Left lung (tissue), 10 donors: ENCODE data around the gene RARB. TPM values are rescaled to one million over a fixed set of nuclear protein-coding genes. Genes with fewer than 3 reads are reported as not detected.

Experiments used
- ATAC-seq: fragments of 200-7000 bp; cut with Tn5 transposase; one replicate; pipeline ENCODE4 v1.9.1; 2020; ENCODE audit warnings: moderate library complexity
- DNase-seq, 4 donors: peaks; one replicate each; pipeline ENCODE4 v3.0.0-alpha.2; 2013 to 2020
- H3K27ac ChIP-seq, 2 donors: fragments of 200-600 bp; sonication (generic) in 1 of 2; one replicate each; pipeline versions ENCODE4 v1.5.0 to v1.8.0; 2020 to 2021
- H3K27me3 ChIP-seq, 2 donors: fragments of 200-600 bp; sonication (generic) in 1 of 2; one replicate each; pipeline versions ENCODE4 v1.5.0 to v1.8.0; 2020 to 2021
- H3K36me3 ChIP-seq, 2 donors: fragments of 200-600 bp; sonication (generic) in 1 of 2; one replicate each; pipeline versions ENCODE4 v1.5.0 to v1.8.0; 2020 to 2021
- H3K4me1 ChIP-seq, 2 donors: fragments of 200-600 bp; one replicate each; pipeline ENCODE4 v1.8.0; 2021
- H3K4me3 ChIP-seq, 2 donors: fragments of 200-600 bp; sonication (generic) in 1 of 2; one replicate each; pipeline versions ENCODE4 v1.5.0 to v1.8.0; 2020 to 2021; ENCODE audit warnings: mild to moderate bottlenecking in 1 of 2
- H3K9me3 ChIP-seq, 2 donors: fragments of 200-600 bp; sonication (generic) in 1 of 2; one replicate each; pipeline versions ENCODE4 v1.5.0 to v1.8.0; 2020 to 2021
- intact Hi-C, 2 donors: fragments of 100-400 bp; cut with DNase I; formaldehyde crosslinking; loops; one replicate each; pipeline versions ENCODE4 v1.11.2 to v1.14.2; 2022
- polyA plus RNA-seq, 6 donors: library from polyadenylated mRNA; unstranded; fragments of 120-200 nt; gene quantifications; one replicate each; pipeline ENCODE4 v1.2.1, GENCODE V29; 2013; ENCODE audit not compliant: insufficient read length in 6 of 6
- total RNA-seq, 2 donors: library from RNA; stranded (reverse); fragmentation: NEBNext Ultra II Directional; extraction: Animal tissue kit (Norgen Biotek cat#: 25700); gene quantifications; one replicate each; pipeline ENCODE4 v1.2.1, GENCODE V29; 2021
- TF ChIP-seq, protein P1 (sequence below), 2 donors: fragments of 200-600 bp; sonication (generic) in 1 of 2; IDR thresholded peaks; one replicate each; pipeline versions ENCODE4 v1.5.0 to v1.8.0; 2021; ENCODE audit warnings: antibody characterized with exemption in 2 of 2
- donor health status: DM: no; HTN: yes; CAD: no.
- donor health status: DM: no; HTN: no; CAD: no.

The RARB gene
- total and polyA plus RNA-seq, 8 donors = 4.1 to 40.1 (median 33.3) TPM

DNA sequence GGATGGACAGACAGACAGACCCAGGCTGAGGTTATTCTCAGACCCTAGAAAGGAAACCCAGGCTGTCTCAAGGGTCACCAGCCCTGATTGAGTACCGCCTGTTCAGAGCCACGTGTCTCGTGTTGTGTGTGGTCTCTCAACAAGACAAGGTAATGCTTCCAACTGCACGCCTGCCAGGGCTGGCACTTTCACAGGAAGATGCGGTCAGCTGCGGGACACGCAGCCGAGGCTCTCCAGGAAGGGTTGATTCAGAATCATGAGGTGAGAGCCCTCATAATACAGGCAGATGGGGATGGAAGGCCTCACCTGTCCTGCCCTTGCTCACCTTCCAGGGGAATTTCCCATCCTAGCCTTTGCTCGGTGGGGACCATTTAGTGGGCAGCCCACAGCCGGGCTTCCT lies 155.3 kb downstream of the RARB start:
- Histone ChIP-seq H3K9me3 (no peaks in the 10 kb centered on the region), H3K4me1 (no peaks in the 10 kb centered on the region), H3K27me3 (no peaks in the 10 kb centered on the region), H3K4me3 (no peak overlapping the region), H3K27ac (no peak overlapping the region), H3K36me3 (no peaks in the 10 kb centered on the region)
- DNase-seq (no peak), ATAC-seq (no peak)
- intact Hi-C loops = no loop called here
- TF ChIP-seq, protein P1, sequence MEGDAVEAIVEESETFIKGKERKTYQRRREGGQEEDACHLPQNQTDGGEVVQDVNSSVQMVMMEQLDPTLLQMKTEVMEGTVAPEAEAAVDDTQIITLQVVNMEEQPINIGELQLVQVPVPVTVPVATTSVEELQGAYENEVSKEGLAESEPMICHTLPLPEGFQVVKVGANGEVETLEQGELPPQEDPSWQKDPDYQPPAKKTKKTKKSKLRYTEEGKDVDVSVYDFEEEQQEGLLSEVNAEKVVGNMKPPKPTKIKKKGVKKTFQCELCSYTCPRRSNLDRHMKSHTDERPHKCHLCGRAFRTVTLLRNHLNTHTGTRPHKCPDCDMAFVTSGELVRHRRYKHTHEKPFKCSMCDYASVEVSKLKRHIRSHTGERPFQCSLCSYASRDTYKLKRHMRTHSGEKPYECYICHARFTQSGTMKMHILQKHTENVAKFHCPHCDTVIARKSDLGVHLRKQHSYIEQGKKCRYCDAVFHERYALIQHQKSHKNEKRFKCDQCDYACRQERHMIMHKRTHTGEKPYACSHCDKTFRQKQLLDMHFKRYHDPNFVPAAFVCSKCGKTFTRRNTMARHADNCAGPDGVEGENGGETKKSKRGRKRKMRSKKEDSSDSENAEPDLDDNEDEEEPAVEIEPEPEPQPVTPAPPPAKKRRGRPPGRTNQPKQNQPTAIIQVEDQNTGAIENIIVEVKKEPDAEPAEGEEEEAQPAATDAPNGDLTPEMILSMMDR (IDR thresholded peaks at IDR 0.05) = no peak

- Histone ChIP-seq H3K4me3 (no peak overlapping the region), H3K4me1 (no peaks in the 10 kb centered on the region), H3K27ac (no peak overlapping the region), H3K27me3 (no peaks in the 10 kb centered on the region), H3K9me3 (no peaks in the 10 kb centered on the region), H3K36me3 (no peaks in the 10 kb centered on the region)
- intact Hi-C loops = no loop called here
- ATAC-seq (no peak), DNase-seq (no peak)
- TF ChIP-seq, protein P1 (IDR thresholded peaks at IDR 0.05) = no peak
These were observed 156.1 kb downstream of the RARB start for GRCh38 chr3:25584011-25584789.

DNA sequence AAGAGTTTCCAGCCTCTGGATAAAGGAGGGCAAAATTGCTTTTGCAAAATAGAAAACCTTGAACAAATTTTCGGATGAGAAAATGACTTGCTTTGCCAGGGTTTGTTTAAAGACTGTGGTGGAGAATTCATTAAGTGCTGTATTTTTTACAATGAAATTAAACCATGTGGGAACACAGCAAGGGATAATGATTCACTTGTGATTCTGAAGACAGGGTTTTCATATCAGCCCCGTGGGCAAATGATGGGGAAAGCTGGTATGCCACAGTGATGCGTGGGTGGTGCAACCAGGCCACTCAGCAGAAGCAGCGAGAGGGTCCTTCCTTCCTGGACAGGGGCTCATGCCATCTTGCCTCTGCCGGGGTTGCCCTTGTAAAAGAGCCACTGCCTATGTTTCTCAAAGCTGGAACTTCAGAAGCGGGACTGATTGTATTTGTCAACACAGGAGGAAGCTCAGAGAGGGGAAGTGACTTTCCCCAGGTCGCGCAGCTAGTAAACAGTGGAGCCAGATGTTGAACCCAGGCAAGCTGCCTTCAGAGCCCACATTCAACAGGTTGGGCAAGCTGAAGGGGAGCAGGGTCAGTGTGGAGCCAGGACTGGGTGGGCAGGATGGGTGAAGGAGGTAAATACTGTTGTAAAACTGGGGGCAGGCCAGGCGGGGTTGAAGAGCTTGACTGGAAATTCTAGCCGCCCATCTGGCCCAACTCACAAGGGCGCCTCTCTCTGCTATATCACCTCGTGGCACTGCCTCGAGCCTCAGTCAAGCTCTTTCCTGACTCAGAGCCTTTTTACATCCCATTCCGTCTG lies 157.5 kb downstream of the RARB start:
- no peaks in the 10 kb centered on the region for H3K9me3 ChIP-seq
- H3K36me3 ChIP-seq = no peaks in the 10 kb centered on the region
- no peaks in the 10 kb centered on the region for H3K27me3 ChIP-seq
- H3K4me1 ChIP-seq = no peaks in the 10 kb centered on the region
- no peak for ATAC-seq
- no peak overlapping the region for H3K4me3 ChIP-seq
- no peak for DNase-seq
- intact Hi-C loops = no loop called here
- TF ChIP-seq, protein P1 (IDR thresholded peaks at IDR 0.05) = no peak
- no peak overlapping the region for H3K27ac ChIP-seq

DNA sequence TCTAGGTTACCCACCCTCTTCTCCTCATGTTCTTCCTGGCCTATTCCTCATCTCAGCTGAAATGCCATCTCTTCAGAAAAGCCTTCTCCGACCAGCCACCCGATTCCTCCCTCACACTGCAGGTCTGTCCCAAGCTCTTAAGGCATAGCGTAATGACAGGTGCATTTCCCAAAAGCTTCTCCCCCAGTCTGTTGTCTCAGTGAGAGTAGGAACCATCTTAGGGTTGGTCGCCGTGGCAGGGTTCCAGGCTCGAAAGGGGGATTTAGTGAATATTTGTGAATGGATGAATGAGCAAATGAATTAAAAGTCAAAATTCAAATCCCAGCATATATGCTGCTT lies 158.1 kb downstream of the RARB start:
- Histone ChIP-seq H3K4me3 (no peak overlapping the region), H3K36me3 (no peaks in the 10 kb centered on the region), H3K9me3 (no peaks in the 10 kb centered on the region), H3K27ac (no peak overlapping the region), H3K27me3 (no peaks in the 10 kb centered on the region), H3K4me1 (no peaks in the 10 kb centered on the region)
- intact Hi-C loops = no loop called here
- TF ChIP-seq, protein P1 (IDR thresholded peaks at IDR 0.05) = no peak
- no peak for DNase-seq
- ATAC-seq = no peak

DNA sequence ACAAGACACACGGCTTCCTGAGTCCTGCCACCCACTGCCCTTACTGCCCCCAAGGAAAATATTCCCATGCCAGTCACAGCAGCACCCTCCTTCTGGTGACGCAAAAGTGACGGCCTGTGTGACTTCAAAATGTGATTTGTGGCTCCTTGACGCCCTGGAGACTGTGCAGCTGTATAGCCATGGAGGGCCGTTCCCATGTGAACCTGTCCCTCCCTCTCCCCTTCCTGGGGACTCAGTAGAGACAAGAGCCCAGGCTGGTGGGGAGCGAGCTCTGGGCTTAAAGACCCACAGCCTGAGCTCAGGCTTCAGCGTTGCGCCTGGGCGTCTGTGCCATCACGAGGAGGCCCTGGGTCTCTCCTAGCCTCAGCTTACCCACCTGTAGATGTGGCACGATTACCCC lies 158.5 kb downstream of the RARB start:
- H3K36me3 ChIP-seq = no peaks in the 10 kb centered on the region
- ATAC-seq (no peak), DNase-seq (no peak)
- H3K27me3 ChIP-seq = no peaks in the 10 kb centered on the region
- intact Hi-C loops = no loop called here
- no peak overlapping the region for H3K4me3 ChIP-seq
- TF ChIP-seq, protein P1 (IDR thresholded peaks at IDR 0.05) = no peak
- H3K27ac ChIP-seq = no peak overlapping the region
- H3K9me3 ChIP-seq = no peaks in the 10 kb centered on the region
- no peaks in the 10 kb centered on the region for H3K4me1 ChIP-seq
